ENCODE results near the gene DDX56.
"Not testable (repeated sequence)": the region's sequence is repeated elsewhere in the genome, so short reads cannot be mapped to it uniquely, and the experiment has no call there.

Gene DDX56

GRCh38 chr7:44597181-44597580, 23.5 kb upstream of the DDX56 start:
- not testable (repeated sequence) for DNase-seq (ENCODE audit: low read depth in 2 of 2)

GRCh38 chr7:44595934-44596635, 22.4 kb upstream of the DDX56 start:
- no peak for DNase-seq (ENCODE audit: low read depth in 2 of 2)

GRCh38 chr7:44590910-44591309, 17.2 kb upstream of the DDX56 start:
- DNase-seq (ENCODE audit: low read depth in 2 of 2): no peak

- peak in 1 of 2 donors; percentile 51 for DNase-seq (ENCODE audit: low read depth in 2 of 2)
These were observed 14.4 kb upstream of the DDX56 start for GRCh38 chr7:44587843-44588711.

GRCh38 chr7:44583146-44583865, 9.6 kb upstream of the DDX56 start:
- DNase-seq (ENCODE audit: low read depth in 2 of 2): no peak

GRCh38 chr7:44581879-44582603, 8.3 kb upstream of the DDX56 start, which contains the start of gene TMED4:
TMED4 (minus strand) TSS chr7:44582231; CDS start chr7:44582206, 25 bp downstream.
- DNase-seq (ENCODE audit: low read depth in 2 of 2): peak; percentile 100

GRCh38 chr7:44580945-44581878, 7.5 kb upstream of the DDX56 start:
- DNase-seq (ENCODE audit: low read depth in 2 of 2): peak; percentile 33 to 35

GRCh38 chr7:44576228-44576627, 2.5 kb upstream of the DDX56 start:
- DNase-seq (ENCODE audit: low read depth in 2 of 2): no peak

GRCh38 chr7:44575054-44575453, 1.3 kb upstream of the DDX56 start:
- no peak for DNase-seq (ENCODE audit: low read depth in 2 of 2)

- no peak for DNase-seq (ENCODE audit: low read depth in 2 of 2)
These were observed 672 bp upstream of the DDX56 start for GRCh38 chr7:44574287-44574872.

GRCh38 chr7:44572771-44573170, 937 bp downstream of the DDX56 start:
- DNase-seq (ENCODE audit: low read depth in 2 of 2): no peak

- DNase-seq (ENCODE audit: low read depth in 2 of 2): no peak
These were observed 3.7 kb downstream of the DDX56 start for GRCh38 chr7:44569959-44570358.

- DNase-seq (ENCODE audit: low read depth in 2 of 2): no peak
These were observed 4.7 kb downstream of the DDX56 start for GRCh38 chr7:44568771-44569560.

GRCh38 chr7:44567884-44568283, 5.8 kb downstream of the DDX56 start:
- no peak for DNase-seq (ENCODE audit: low read depth in 2 of 2)

- DNase-seq (ENCODE audit: low read depth in 2 of 2): no peak
These were observed 7.0 kb downstream of the DDX56 start for GRCh38 chr7:44566680-44567079.

- DNase-seq (ENCODE audit: low read depth in 2 of 2): no peak
These were observed 7.7 kb downstream of the DDX56 start for GRCh38 chr7:44565795-44566559.

GRCh38 chr7:44565097-44565794, 8.5 kb downstream of the DDX56 start:
- DNase-seq (ENCODE audit: low read depth in 2 of 2): peak in 1 of 2 donors; percentile 46

GRCh38 chr7:44564606-44565005, 9.1 kb downstream of the DDX56 start:
- DNase-seq (ENCODE audit: low read depth in 2 of 2): no peak
